Immature natural killer cell (primary cell): Measurements from ENCODE around the gene KIF17. TPM values are rescaled to one million over a fixed set of nuclear protein-coding genes. Genes with fewer than 3 reads are reported as not detected.

Experiments
- DNase-seq, 3 donors: peaks; one replicate each; pipeline ENCODE4 v3.0.0; 2022; ENCODE audit warnings: mixed read lengths in 1 of 3
- H3K27ac Mint-ChIP-seq, 6 donors: one replicate each; pipeline ENCODE4 v1.8.0; 2020; ENCODE audit warnings: mixed read lengths in 6 of 6, mild to moderate bottlenecking in 5 of 6, inconsistent platforms in 4 of 6, moderate library complexity in 3 of 6
- H3K27me3 Mint-ChIP-seq, 3 donors: one replicate each; pipeline ENCODE4 v1.8.0; 2020 to 2021; ENCODE audit warnings: low read depth in 3 of 3, mild to moderate bottlenecking in 3 of 3, mixed read lengths in 3 of 3, moderate library complexity in 3 of 3, inconsistent platforms in 1 of 3
- H3K36me3 Mint-ChIP-seq, 3 donors: one replicate each; pipeline ENCODE4 v1.8.0; 2020; ENCODE audit warnings: mixed read lengths in 3 of 3, inconsistent platforms in 2 of 3, mild to moderate bottlenecking in 2 of 3
- H3K4me1 Mint-ChIP-seq, 2 donors: one replicate each; pipeline ENCODE4 v1.8.0; 2020; ENCODE audit warnings: inconsistent platforms in 2 of 2, mild to moderate bottlenecking in 2 of 2, mixed read lengths in 2 of 2, moderate library complexity in 1 of 2
- H3K4me3 Mint-ChIP-seq, 5 donors: one replicate each; pipeline ENCODE4 v1.8.0; 2020; ENCODE audit warnings: mild to moderate bottlenecking in 5 of 5, mixed read lengths in 5 of 5, inconsistent platforms in 3 of 5, moderate library complexity in 3 of 5
- H3K9me3 Mint-ChIP-seq, 6 donors: one replicate each; pipeline ENCODE4 v1.8.0; 2020; ENCODE audit warnings: mild to moderate bottlenecking in 6 of 6, mixed read lengths in 6 of 6, inconsistent platforms in 4 of 6, moderate library complexity in 3 of 6
- polyA plus RNA-seq, 3 donors: library from polyadenylated mRNA; unstranded; fragments of 300-500 nt; fragmentation: Illumina TruSeq; gene quantifications; one replicate each; pipeline ENCODE4 v1.2.3, GENCODE V29; 2021

The KIF17 gene
- polyA plus RNA-seq, 3 donors from 2014 or later: 0.21 TPM; not detected in 2

GRCh38 chr1:20645414-20645813 lies 72.4 kb downstream of the KIF17 start:
- peaks cover under 1% of the 10 kb centered on the region in 2 donors for H3K4me1 Mint-ChIP-seq
- peaks cover 0 to 8% (median under 1%) of the 10 kb centered on the region in 3 donors for H3K27me3 Mint-ChIP-seq
- H3K4me3 Mint-ChIP-seq: no peak overlapping the region
- H3K27ac Mint-ChIP-seq: no peak overlapping the region
- no peak for DNase-seq
- no peaks in the 10 kb centered on the region for H3K9me3 Mint-ChIP-seq
- H3K36me3 Mint-ChIP-seq: peaks cover 10 to 16% (median 14%) of the 10 kb centered on the region in 3 donors

GRCh38 chr1:20644416-20644815 lies 73.4 kb downstream of the KIF17 start:
- DNase-seq: no peak
- H3K4me1 Mint-ChIP-seq: peaks cover 3 to 6% of the 10 kb centered on the region in 2 donors
- H3K27ac Mint-ChIP-seq: no peak overlapping the region
- H3K4me3 Mint-ChIP-seq: no peak overlapping the region
- peaks cover 0 to 9% (median 3%) of the 10 kb centered on the region in 3 donors for H3K27me3 Mint-ChIP-seq
- H3K36me3 Mint-ChIP-seq: peaks cover 4 to 12% (median 8%) of the 10 kb centered on the region in 3 donors
- H3K9me3 Mint-ChIP-seq: no peaks in the 10 kb centered on the region

GRCh38 chr1:20643080-20643479 lies 74.7 kb downstream of the KIF17 start:
- Mint-ChIP-seq H3K9me3 (no peaks in the 10 kb centered on the region), H3K4me3 (no peak overlapping the region), H3K36me3 (peaks cover 0 to 15% (median 9%) of the 10 kb centered on the region in 3 donors), H3K4me1 (peaks cover 3 to 6% of the 10 kb centered on the region in 2 donors), H3K27me3 (peaks cover 0 to 8% (median 3%) of the 10 kb centered on the region in 3 donors), H3K27ac (peak overlapping the region in 1 of 6 donors; percentile 22)
- no peak for DNase-seq

DNA sequence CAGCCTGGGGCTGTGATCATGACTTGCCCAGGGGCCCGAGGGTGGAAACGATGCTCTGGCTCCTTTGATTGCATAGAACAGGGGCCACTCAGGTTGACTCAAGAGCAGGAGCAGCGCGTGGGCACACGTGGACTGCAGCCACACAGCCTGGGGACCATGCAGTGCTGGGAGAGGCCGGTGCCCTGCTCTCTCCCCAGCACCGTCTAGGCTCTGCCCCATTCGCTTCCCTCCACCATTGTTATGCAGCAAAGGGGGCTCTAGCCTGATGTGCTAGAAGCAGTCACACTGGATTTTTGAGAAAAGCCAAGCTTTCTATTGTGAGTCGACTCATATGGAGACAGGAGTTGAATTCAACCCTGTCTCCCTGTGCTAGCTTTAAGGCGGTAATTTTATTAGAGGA lies 75.8 kb downstream of the KIF17 start:
- no peak overlapping the region for H3K4me3 Mint-ChIP-seq
- H3K27ac Mint-ChIP-seq: no peak overlapping the region
- no peaks in the 10 kb centered on the region for H3K9me3 Mint-ChIP-seq
- H3K36me3 Mint-ChIP-seq: peaks cover 0 to 16% (median 11%) of the 10 kb centered on the region in 3 donors
- peaks cover under 1 to 8% (median 3%) of the 10 kb centered on the region in 3 donors for H3K27me3 Mint-ChIP-seq
- DNase-seq: no peak
- peaks cover 3 to 6% of the 10 kb centered on the region in 2 donors for H3K4me1 Mint-ChIP-seq

GRCh38 chr1:20640183-20640597 lies 77.6 kb downstream of the KIF17 start:
- Mint-ChIP-seq H3K27ac (peak overlapping the region in 2 of 6 donors; percentile 7 to 21), H3K4me3 (no peak overlapping the region)

GRCh38 chr1:20636785-20637347 lies 80.9 kb downstream of the KIF17 start:
- Mint-ChIP-seq H3K4me1 (peaks cover 19 to 23% of the 10 kb centered on the region in 2 donors), H3K27ac (peak overlapping the region in 2 of 6 donors; percentile 46 to 54), H3K36me3 (peaks cover 0 to 16% (median 8%) of the 10 kb centered on the region in 3 donors), H3K9me3 (no peaks in the 10 kb centered on the region), H3K27me3 (peaks cover 3 to 14% (median 6%) of the 10 kb centered on the region in 3 donors), H3K4me3 (no peak overlapping the region)
- no peak for DNase-seq

More at GRCh38 chr1:20640183-20640597, 77.6 kb downstream of the KIF17 start:
- Mint-ChIP-seq H3K4me1 (peaks cover 6% of the 10 kb centered on the region in 2 donors), H3K36me3 (peaks cover 0 to 16% (median 11%) of the 10 kb centered on the region in 3 donors), H3K27me3 (peaks cover 2 to 8% (median 3%) of the 10 kb centered on the region in 3 donors), H3K9me3 (no peaks in the 10 kb centered on the region)
- peak; percentile 34 to 57 (median 52) for DNase-seq

DNA sequence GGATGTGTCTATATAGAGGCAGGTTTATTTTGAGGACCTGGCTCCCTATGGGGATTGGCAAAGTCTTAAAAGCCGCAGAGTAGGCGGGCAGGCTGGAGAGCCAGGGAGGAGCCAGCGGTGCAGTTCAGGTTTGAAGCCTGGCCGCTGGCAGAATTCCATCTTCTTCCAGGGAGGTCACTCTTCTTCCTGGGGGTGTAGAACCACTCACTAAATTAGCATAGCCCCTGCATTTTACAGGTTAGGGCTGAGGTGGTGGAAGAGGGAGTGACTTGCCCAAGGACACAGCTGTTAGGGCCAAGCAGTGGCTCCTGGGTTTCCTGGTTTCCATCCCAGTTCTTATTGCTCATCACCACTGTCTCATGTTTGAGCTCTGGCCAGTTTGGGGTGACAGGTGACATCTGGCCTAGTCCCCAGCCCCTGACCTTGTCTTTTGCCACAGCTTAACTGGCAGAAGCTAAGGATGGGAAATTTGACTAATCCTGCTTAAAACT lies 83.2 kb downstream of the KIF17 start:
- Mint-ChIP-seq H3K4me1 (peaks cover 16 to 17% of the 10 kb centered on the region in 2 donors), H3K27ac (peak overlapping the region in 5 of 6 donors; percentile 27 to 84 (median 83)), H3K27me3 (peaks cover 0 to 14% (median 2%) of the 10 kb centered on the region in 3 donors), H3K36me3 (peaks cover 0 to 13% (median 3%) of the 10 kb centered on the region in 3 donors), H3K4me3 (peak overlapping the region; percentile 88 to 91 (median 91)), H3K9me3 (no peaks in the 10 kb centered on the region)
- peak in 1 of 3 donors; percentile 17 for DNase-seq

DNA sequence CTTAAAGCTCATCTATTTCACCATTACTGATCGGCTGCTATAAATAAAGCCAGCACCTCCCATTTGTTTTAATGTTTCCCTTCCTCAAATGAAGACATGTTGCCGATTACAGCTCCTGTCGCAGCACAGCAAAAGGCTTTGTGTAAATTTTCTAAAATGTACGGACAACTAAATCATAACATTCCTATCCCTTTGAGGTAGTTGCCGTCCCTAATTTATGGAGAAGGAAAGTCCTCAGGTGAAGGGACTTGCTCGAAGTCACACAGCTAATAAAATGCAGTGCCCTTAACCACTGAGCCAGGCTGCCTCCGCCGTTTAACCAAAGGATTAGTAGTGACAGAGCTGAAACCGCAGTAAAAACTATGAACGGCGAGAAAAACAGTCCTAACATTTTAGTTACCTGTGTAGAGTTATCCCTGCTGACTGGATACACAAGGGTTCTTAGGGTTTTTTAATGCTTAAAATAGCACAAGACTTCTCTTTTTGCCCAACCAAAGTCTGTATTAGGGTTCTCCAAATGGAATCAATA lies 83.7 kb downstream of the KIF17 start:
- DNase-seq: no peak
- Mint-ChIP-seq H3K4me3 (peak overlapping the region; percentile 88 to 91 (median 91)), H3K27me3 (peaks cover 0 to 14% (median 3%) of the 10 kb centered on the region in 3 donors), H3K27ac (peak overlapping the region; percentile 27 to 84 (median 84)), H3K4me1 (peaks cover 16 to 17% of the 10 kb centered on the region in 2 donors), H3K9me3 (no peaks in the 10 kb centered on the region), H3K36me3 (peaks cover 0 to 12% (median 3%) of the 10 kb centered on the region in 3 donors)

DNA sequence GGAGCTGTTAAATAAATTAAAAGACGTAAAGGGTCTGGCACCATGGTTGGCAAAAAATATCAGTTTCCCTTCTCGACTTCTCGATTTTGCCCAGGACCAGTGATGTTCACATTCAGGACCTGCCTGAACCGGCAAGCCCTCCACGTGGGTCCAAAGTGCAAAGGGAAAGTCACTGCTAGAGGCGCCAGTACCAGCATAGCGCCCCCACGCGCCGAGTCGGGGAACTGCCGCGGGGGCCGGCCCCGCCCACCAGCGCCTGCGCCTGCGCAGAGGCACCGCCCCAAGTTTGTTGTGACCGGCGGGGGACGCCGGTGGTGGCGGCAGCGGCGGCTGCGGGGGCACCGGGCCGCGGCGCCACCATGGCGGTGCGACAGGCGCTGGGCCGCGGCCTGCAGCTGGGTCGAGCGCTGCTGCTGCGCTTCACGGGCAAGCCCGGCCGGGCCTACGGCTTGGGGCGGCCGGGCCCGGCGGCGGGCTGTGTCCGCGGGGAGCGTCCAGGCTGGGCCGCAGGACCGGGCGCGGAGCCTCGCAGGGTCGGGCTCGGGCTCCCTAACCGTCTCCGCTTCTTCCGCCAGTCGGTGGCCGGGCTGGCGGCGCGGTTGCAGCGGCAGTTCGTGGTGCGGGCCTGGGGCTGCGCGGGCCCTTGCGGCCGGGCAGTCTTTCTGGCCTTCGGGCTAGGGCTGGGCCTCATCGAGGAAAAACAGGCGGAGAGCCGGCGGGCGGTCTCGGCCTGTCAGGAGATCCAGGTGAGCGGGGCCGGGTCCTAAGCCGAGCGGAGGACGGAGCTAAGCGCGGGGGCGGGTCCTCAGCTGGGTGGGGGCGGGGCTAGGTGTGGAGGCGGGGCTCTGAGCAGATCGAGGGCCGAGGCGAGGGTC lies 84.4 kb downstream of the KIF17 start, which contains the start of gene PINK1:
Gene PINK1 (plus strand): TSS at position 269 of the 875 bp plus-strand sequence. CDS start 91 bp downstream, at position 360.
- Mint-ChIP-seq H3K9me3 (no peaks in the 10 kb centered on the region), H3K27ac (peak within 1 kb of the TSS; percentile 27 to 84 (median 84)), H3K4me3 (peak within 1 kb of the TSS; percentile 88 to 91 (median 91)), H3K27me3 (peaks cover 3 to 14% (median 4%) of the 10 kb centered on the region in 3 donors), H3K36me3 (peaks cover 0 to 5% (median 3%) of the 10 kb centered on the region in 3 donors), H3K4me1 (peaks cover 16 to 17% of the 10 kb centered on the region in 2 donors)
- peak; percentile 89 to 92 (median 89) for DNase-seq

GRCh38 chr1:20632386-20632785 lies 85.4 kb downstream of the KIF17 start:
- no peaks in the 10 kb centered on the region for H3K9me3 Mint-ChIP-seq
- peak overlapping the region in 4 of 6 donors; percentile 23 to 83 (median 47) for H3K27ac Mint-ChIP-seq
- DNase-seq: no peak
- H3K4me3 Mint-ChIP-seq: peak overlapping the region; percentile 80 to 84 (median 83)
- H3K27me3 Mint-ChIP-seq: peaks cover 4 to 14% (median 5%) of the 10 kb centered on the region in 3 donors
- H3K4me1 Mint-ChIP-seq: peaks cover 16 to 17% of the 10 kb centered on the region in 2 donors
- H3K36me3 Mint-ChIP-seq: no peaks in the 10 kb centered on the region

DNA sequence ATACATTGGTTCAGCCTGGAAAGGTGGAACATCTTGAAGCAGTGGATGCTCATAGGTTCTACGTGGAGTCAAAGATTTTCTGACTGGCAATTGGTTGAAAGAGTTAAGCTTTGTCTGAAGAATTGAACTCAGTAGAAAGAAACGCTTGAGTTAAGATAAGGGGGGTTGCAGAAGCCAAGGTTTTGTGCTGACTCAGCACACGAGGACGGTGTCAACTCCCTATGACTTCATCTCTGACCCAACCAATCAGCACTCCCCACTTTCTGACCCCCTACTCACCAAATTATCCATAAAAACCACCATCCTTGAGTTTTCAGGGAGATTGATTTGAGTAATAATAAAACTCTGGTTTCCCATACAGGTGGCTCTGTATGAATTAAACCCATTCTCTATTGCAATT lies 87.1 kb downstream of the KIF17 start:
- Mint-ChIP-seq H3K36me3 (no peaks in the 10 kb centered on the region), H3K4me1 (peaks cover 14 to 17% of the 10 kb centered on the region in 2 donors), H3K27me3 (peaks cover 4 to 13% (median 5%) of the 10 kb centered on the region in 3 donors), H3K4me3 (no peak overlapping the region), H3K27ac (no peak overlapping the region), H3K9me3 (no peaks in the 10 kb centered on the region)
- DNase-seq: no peak

GRCh38 chr1:20626524-20626923 lies 91.3 kb downstream of the KIF17 start:
- Mint-ChIP-seq H3K4me3 (no peak overlapping the region), H3K36me3 (no peaks in the 10 kb centered on the region), H3K9me3 (no peaks in the 10 kb centered on the region), H3K27ac (no peak overlapping the region), H3K4me1 (no peaks in the 10 kb centered on the region), H3K27me3 (peaks cover 2 to 11% (median 5%) of the 10 kb centered on the region in 3 donors)
- no peak for DNase-seq

DNA sequence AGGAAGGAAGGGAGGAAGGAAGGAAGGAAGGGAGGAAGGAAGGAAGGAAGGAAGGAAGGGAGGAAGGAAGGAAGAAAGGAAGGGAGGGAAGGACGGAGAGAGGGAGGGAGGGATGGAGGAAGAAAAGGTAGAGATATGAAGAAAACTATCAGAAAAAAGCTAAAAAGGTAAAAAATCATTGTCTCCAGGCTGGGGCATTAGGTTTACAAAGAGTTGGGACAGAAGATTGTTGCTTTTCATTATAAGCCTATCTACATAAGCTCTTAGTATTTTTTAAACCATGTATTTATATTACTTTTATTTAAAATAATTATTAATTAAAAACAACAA lies 91.7 kb downstream of the KIF17 start:
- no peak for DNase-seq
- Mint-ChIP-seq H3K27ac (no peak overlapping the region), H3K4me1 (no peaks in the 10 kb centered on the region), H3K36me3 (no peaks in the 10 kb centered on the region), H3K4me3 (no peak overlapping the region), H3K27me3 (peaks cover 2 to 11% (median 5%) of the 10 kb centered on the region in 3 donors), H3K9me3 (no peaks in the 10 kb centered on the region)
